ENCODE results near the gene TMEM218. TPM values are rescaled to one million over a fixed set of nuclear protein-coding genes. Genes with fewer than 3 reads are reported as not detected.

TMEM218 gene
- total RNA-seq, 4 donors from 2014 or later: 24.2 to 31.5 (median 26.1) TPM

DNA sequence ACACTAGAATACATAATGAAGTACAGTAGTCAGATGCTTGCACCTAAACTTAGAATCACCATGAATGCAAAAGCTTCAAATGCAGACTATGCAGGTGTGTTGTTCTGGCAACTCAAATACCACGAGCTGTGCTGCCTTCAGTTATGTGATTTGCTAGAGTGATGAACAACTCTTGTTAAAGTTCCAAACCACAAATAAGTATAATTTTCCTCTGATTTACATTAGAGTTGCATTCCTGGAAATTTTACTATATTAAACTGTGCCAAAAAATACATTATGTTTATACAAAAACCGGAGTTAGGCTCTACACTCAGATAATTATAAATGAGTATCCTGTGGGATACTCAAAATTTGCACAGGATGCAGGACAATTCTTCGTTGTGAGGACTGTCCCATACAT lies 3.0 kb downstream of the TMEM218 start:
- H3K4me3 ChIP-seq (replicated peaks in 1 of 3): no peak overlapping the region
- peaks cover 5 to 10% of the 10 kb centered on the region in 2 donors for H3K4me1 ChIP-seq
- no peak for TF ChIP-seq POLR2A (IDR thresholded peaks at IDR 0.05)
- TF ChIP-seq, protein P1, sequence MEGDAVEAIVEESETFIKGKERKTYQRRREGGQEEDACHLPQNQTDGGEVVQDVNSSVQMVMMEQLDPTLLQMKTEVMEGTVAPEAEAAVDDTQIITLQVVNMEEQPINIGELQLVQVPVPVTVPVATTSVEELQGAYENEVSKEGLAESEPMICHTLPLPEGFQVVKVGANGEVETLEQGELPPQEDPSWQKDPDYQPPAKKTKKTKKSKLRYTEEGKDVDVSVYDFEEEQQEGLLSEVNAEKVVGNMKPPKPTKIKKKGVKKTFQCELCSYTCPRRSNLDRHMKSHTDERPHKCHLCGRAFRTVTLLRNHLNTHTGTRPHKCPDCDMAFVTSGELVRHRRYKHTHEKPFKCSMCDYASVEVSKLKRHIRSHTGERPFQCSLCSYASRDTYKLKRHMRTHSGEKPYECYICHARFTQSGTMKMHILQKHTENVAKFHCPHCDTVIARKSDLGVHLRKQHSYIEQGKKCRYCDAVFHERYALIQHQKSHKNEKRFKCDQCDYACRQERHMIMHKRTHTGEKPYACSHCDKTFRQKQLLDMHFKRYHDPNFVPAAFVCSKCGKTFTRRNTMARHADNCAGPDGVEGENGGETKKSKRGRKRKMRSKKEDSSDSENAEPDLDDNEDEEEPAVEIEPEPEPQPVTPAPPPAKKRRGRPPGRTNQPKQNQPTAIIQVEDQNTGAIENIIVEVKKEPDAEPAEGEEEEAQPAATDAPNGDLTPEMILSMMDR (IDR thresholded peaks at IDR 0.05): no peak
- intact Hi-C loops (cut with DNase I): no loop called here
- H3K9me3 ChIP-seq: no peaks in the 10 kb centered on the region
- H3K36me3 ChIP-seq: no peaks in the 10 kb centered on the region
- no peaks in the 10 kb centered on the region for H3K27me3 ChIP-seq
- 69 to 70% methylated on average over 3 of the region's 3 CpGs for WGBS, 2 donors
- H3K27ac ChIP-seq: no peak overlapping the region
- DNase-seq: no peak

DNA sequence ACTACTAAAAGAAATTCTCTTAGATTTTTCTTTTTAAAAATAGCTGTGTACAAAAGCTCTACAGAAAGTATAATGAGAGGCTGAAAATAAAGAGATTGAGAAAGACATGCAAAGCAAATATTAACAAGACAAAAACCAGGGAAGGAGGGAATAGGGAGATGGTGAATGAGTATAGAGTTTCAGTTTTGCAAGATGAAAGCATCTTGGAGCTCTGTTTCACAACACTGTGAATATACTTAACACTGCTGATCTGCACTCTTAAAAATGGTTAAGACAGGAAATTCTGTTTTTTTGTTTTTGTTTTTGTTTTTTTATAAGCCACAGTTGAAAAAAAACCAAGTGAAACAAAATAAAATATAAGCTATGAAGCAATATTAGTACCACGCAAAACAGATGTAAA lies 5.5 kb downstream of the TMEM218 start:
- no peaks in the 10 kb centered on the region for H3K27me3 ChIP-seq
- WGBS, 2 donors: 69 to 72% methylated on average over 1 of the region's 1 CpG
- H3K27ac ChIP-seq: no peak overlapping the region
- H3K9me3 ChIP-seq: no peaks in the 10 kb centered on the region
- DNase-seq: no peak
- intact Hi-C loops (cut with DNase I): no loop called here
- no peak for TF ChIP-seq POLR2A (IDR thresholded peaks at IDR 0.05)
- TF ChIP-seq, protein P1 (IDR thresholded peaks at IDR 0.05): no peak
- H3K4me1 ChIP-seq: peaks cover 5 to 8% of the 10 kb centered on the region in 2 donors
- peaks cover 0 to under 1% of the 10 kb centered on the region in 2 donors for H3K36me3 ChIP-seq
- H3K4me3 ChIP-seq (replicated peaks in 1 of 3): no peak overlapping the region

DNA sequence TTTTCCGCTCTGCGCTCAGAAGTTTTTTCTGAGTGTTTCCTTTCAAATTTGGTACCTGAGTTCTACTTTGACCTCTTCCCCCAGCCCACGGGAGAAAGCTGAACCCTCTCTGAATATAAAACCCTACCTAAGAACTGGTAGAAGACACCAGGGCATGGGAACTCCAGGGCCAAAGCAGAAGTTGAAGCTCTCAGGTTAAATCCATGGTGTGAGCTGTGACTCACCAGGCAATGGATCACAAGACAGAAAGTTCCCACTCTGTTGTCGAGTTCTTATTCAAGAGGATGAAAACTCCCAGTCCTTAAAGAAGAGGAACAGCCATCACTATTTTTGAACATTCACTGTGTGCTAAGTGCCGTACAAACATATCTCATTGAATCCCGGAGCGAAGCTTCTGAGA lies 8.9 kb downstream of the TMEM218 start:
- Histone ChIP-seq H3K4me3 (replicated peaks in 1 of 3) (no peak overlapping the region), H3K4me1 (no peaks in the 10 kb centered on the region), H3K9me3 (no peaks in the 10 kb centered on the region), H3K36me3 (peaks cover 0 to 4% of the 10 kb centered on the region in 2 donors), H3K27me3 (no peaks in the 10 kb centered on the region), H3K27ac (no peak overlapping the region)
- intact Hi-C loops (cut with DNase I): no loop called here
- no peak for TF ChIP-seq POLR2A (IDR thresholded peaks at IDR 0.05)
- TF ChIP-seq, protein P1 (IDR thresholded peaks at IDR 0.05): no peak
- 94 to 98% methylated on average over 7 of the region's 7 CpGs for WGBS, 2 donors
- DNase-seq: no peak

DNA sequence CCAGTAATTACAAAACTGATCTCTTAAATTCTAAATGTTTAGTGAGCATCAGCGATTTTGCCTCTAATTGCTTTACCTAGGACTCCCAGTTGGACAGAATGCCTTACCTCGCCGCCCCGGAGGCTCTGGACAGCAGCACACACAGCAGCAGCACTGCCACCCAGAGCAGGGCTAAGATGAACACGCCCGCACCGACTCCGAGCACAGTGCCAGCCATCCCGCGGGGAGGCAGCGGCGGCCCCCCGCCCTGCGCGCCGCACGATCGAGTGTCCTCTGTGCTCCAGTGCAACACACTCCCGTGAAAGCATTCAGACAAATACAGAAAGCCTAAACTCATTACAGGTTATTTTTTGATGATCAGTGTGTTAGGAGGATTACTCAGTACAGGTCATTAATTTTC lies 9.4 kb downstream of the TMEM218 start:
- WGBS, 2 donors: 95 to 98% methylated on average over 7 to 19 of the region's 19 CpGs
- no peaks in the 10 kb centered on the region for H3K27me3 ChIP-seq

DNA sequence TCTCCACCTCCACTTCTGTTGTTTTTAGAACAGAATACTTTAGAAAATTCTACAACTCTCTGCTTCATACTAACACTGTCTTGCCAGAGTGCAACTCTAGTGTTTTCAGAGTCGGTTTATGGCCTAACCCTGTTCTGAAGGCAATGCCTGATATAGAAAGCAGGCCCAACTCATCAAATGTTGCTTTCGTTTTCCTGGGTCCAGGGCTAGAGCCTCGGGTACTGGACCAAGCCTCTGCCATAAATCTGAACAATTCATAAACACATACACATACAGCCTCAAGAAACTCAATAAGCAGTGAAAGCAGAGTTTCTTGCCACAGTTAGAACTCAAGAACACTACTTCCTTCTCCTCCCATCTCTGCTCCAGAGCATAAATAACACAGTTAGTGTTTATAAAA lies 9.8 kb downstream of the TMEM218 start:
- 90 to 91% methylated on average over 3 of the region's 3 CpGs for WGBS, 2 donors
- peaks cover 0 to 4% of the 10 kb centered on the region in 2 donors for H3K36me3 ChIP-seq
- H3K4me3 ChIP-seq (replicated peaks in 1 of 3): no peak overlapping the region

More for the DNA sequence above, 9.4 kb downstream of the TMEM218 start:
- H3K27ac ChIP-seq: no peak overlapping the region
- peaks cover 0 to 4% of the 10 kb centered on the region in 2 donors for H3K36me3 ChIP-seq
- H3K9me3 ChIP-seq: no peaks in the 10 kb centered on the region
- intact Hi-C loops (cut with DNase I): no loop called here
- H3K4me1 ChIP-seq: no peaks in the 10 kb centered on the region
- no peak overlapping the region for H3K4me3 ChIP-seq (replicated peaks in 1 of 3)
- no peak for DNase-seq
- TF ChIP-seq, protein P1 (IDR thresholded peaks at IDR 0.05): no peak
- no peak for TF ChIP-seq POLR2A (IDR thresholded peaks at IDR 0.05)

More for the DNA sequence above, 9.8 kb downstream of the TMEM218 start:
- Histone ChIP-seq H3K9me3 (no peaks in the 10 kb centered on the region), H3K27ac (no peak overlapping the region), H3K27me3 (no peaks in the 10 kb centered on the region), H3K4me1 (no peaks in the 10 kb centered on the region)
- intact Hi-C loops (cut with DNase I): no loop called here
- no peak for DNase-seq
- TF ChIP-seq, protein P1 (IDR thresholded peaks at IDR 0.05): no peak
- no peak for TF ChIP-seq POLR2A (IDR thresholded peaks at IDR 0.05)

Measured in thyroid gland (tissue), 4 donors.